Activated CD8-positive, alpha-beta T cell treated with anti-CD3 and anti-CD28 coated beads for 36 hours (primary cell): Measurements from ENCODE around the gene KRTAP5-11. TPM values are rescaled to one million over a fixed set of nuclear protein-coding genes. Genes with fewer than 3 reads are reported as not detected.
"Not testable (repeated sequence)": the region's sequence is repeated elsewhere in the genome, so short reads cannot be mapped to it uniquely, and the experiment has no call there.

ENCODE experiments used
- ATAC-seq: fragments of 200-7000 bp; cut with Tn5 transposase; one replicate; pipeline ENCODE4 v1.10.0; 2021; ENCODE audit warnings: mild to moderate bottlenecking, moderate library complexity
- CTCF ChIA-PET: fragments of 350-600 bp; sonication (Branson Sonifier 250); formaldehyde crosslinking; loops from one replicate; lab custom pipeline; 2021; ENCODE audit warnings: antibody characterized with exemption; lab: Charles Lee
- POLR2A ChIA-PET: fragments of 350-600 bp; sonication (Branson Sonifier 250); formaldehyde crosslinking; loops from one replicate; lab custom pipeline; 2021; ENCODE audit warnings: antibody characterized with exemption; lab: Charles Lee
- DNase-seq: peaks from one replicate; pipeline ENCODE4 v3.0.0-alpha.2; 2020
- H3K27ac Mint-ChIP-seq: one replicate; pipeline ENCODE4 v1.8.0; 2021; ENCODE audit warnings: mild to moderate bottlenecking, mixed read lengths
- H3K27me3 Mint-ChIP-seq: one replicate; pipeline ENCODE4 v1.8.0; 2021; ENCODE audit warnings: mixed read lengths
- H3K36me3 Mint-ChIP-seq: one replicate; pipeline ENCODE4 v1.8.0; 2021; ENCODE audit warnings: low read depth, mixed read lengths
- H3K4me1 Mint-ChIP-seq: one replicate; pipeline ENCODE4 v1.8.0; 2021; ENCODE audit warnings: low read depth, mixed read lengths
- H3K4me3 Mint-ChIP-seq: one replicate; pipeline ENCODE4 v1.8.0; 2021; ENCODE audit warnings: mild to moderate bottlenecking, moderate library complexity, mixed read lengths
- H3K9me3 Mint-ChIP-seq: one replicate; pipeline ENCODE4 v1.8.0; 2021; ENCODE audit warnings: mixed read lengths
- CTCF ChIP-seq: fragments of 200-600 bp; IDR thresholded peaks from one replicate; pipeline ENCODE4 v1.8.0; 2022; ENCODE audit warnings: antibody characterized with exemption, mild to moderate bottlenecking
- intact Hi-C: fragments of 100-400 bp; cut with micrococcal nuclease; formaldehyde crosslinking; loops from one replicate; pipeline ENCODE4 v1.10.0; 2022
- total RNA-seq, 2 experiments: library from RNA; stranded (reverse); gene quantifications; one replicate each; pipeline ENCODE4 v1.2.3, GENCODE V29; 2021

Gene KRTAP5-11
- not detected for total RNA-seq

GRCh38 chr11:71582309-71582895, at the start of gene KRTAP5-11:
Gene KRTAP5-11, minus strand, starts transcription at chr11:71582875. Its CDS starts 38 bp downstream, at chr11:71582837.
- H3K27ac Mint-ChIP-seq, result no peak within 1 kb of the TSS
- no peak for TF ChIP-seq CTCF
- H3K9me3 Mint-ChIP-seq, result no peaks in the 10 kb centered on the region
- ATAC-seq (no peak), DNase-seq (no peak)
- H3K27me3 Mint-ChIP-seq, result peaks cover 15% of the 10 kb centered on the region
- no peak within 1 kb of the TSS for H3K4me3 Mint-ChIP-seq
- no peaks in the 10 kb centered on the region for H3K36me3 Mint-ChIP-seq
- ChIA-PET CTCF (no interaction called here), POLR2A (no interaction called here)
- intact Hi-C loops, result no loop called here
- peaks cover 4% of the 10 kb centered on the region for H3K4me1 Mint-ChIP-seq

GRCh38 chr11:71631551-71631950, 48.9 kb upstream of the KRTAP5-11 start:
- H3K27ac Mint-ChIP-seq, POLR2A ChIA-PET, DNase-seq, intact Hi-C loops, H3K9me3 Mint-ChIP-seq, ATAC-seq, CTCF ChIA-PET, H3K4me3 Mint-ChIP-seq, H3K4me1 Mint-ChIP-seq, H3K27me3 Mint-ChIP-seq, H3K36me3 Mint-ChIP-seq: not testable (repeated sequence)

- H3K27ac Mint-ChIP-seq, POLR2A ChIA-PET, intact Hi-C loops, ATAC-seq, H3K4me1 Mint-ChIP-seq, DNase-seq, H3K4me3 Mint-ChIP-seq, H3K36me3 Mint-ChIP-seq, CTCF ChIA-PET, H3K9me3 Mint-ChIP-seq, H3K27me3 Mint-ChIP-seq: not testable (repeated sequence)
Observed at GRCh38 chr11:71630071-71630470, 47.4 kb upstream of the KRTAP5-11 start.

GRCh38 chr11:71628943-71629342, 46.3 kb upstream of the KRTAP5-11 start:
- H3K9me3 Mint-ChIP-seq, intact Hi-C loops, H3K4me1 Mint-ChIP-seq, DNase-seq, H3K4me3 Mint-ChIP-seq, H3K36me3 Mint-ChIP-seq, ATAC-seq, H3K27ac Mint-ChIP-seq, H3K27me3 Mint-ChIP-seq, POLR2A ChIA-PET: not testable (repeated sequence)
- CTCF ChIA-PET, result interaction anchor here (0.6 kb wide), 1 partner anchor 134 kb away, joined by 3 read pairs; no protein-coding TSS in a partner anchor

GRCh38 chr11:71623226-71623625, 40.6 kb upstream of the KRTAP5-11 start:
- POLR2A ChIA-PET, H3K4me3 Mint-ChIP-seq, H3K9me3 Mint-ChIP-seq, CTCF ChIA-PET, ATAC-seq, H3K4me1 Mint-ChIP-seq, H3K36me3 Mint-ChIP-seq, DNase-seq, intact Hi-C loops, H3K27ac Mint-ChIP-seq: not testable (repeated sequence)
- H3K27me3 Mint-ChIP-seq, result peaks cover 11% of the 10 kb centered on the region

- ATAC-seq, H3K36me3 Mint-ChIP-seq, H3K9me3 Mint-ChIP-seq, intact Hi-C loops, H3K4me3 Mint-ChIP-seq, H3K4me1 Mint-ChIP-seq, DNase-seq, CTCF ChIA-PET, H3K27ac Mint-ChIP-seq, POLR2A ChIA-PET: not testable (repeated sequence)
- peaks cover 11% of the 10 kb centered on the region for H3K27me3 Mint-ChIP-seq
Observed at GRCh38 chr11:71622561-71622960, 39.9 kb upstream of the KRTAP5-11 start.

- H3K36me3 Mint-ChIP-seq, H3K4me3 Mint-ChIP-seq, H3K27me3 Mint-ChIP-seq, DNase-seq, CTCF ChIA-PET, intact Hi-C loops, H3K9me3 Mint-ChIP-seq, H3K4me1 Mint-ChIP-seq, H3K27ac Mint-ChIP-seq, ATAC-seq, POLR2A ChIA-PET: not testable (repeated sequence)
Observed at GRCh38 chr11:71615003-71615402, 32.3 kb upstream of the KRTAP5-11 start.

- H3K4me3 Mint-ChIP-seq, H3K27ac Mint-ChIP-seq, intact Hi-C loops, H3K27me3 Mint-ChIP-seq, DNase-seq, CTCF ChIA-PET, ATAC-seq, H3K36me3 Mint-ChIP-seq, POLR2A ChIA-PET, H3K4me1 Mint-ChIP-seq, H3K9me3 Mint-ChIP-seq: not testable (repeated sequence)
Observed at GRCh38 chr11:71614366-71614917, 31.8 kb upstream of the KRTAP5-11 start.

- CTCF ChIA-PET, POLR2A ChIA-PET: not testable (repeated sequence)
Observed at GRCh38 chr11:71613931-71614330, 31.3 kb upstream of the KRTAP5-11 start.

GRCh38 chr11:71611218-71611910, 28.7 kb upstream of the KRTAP5-11 start:
- H3K9me3 Mint-ChIP-seq, H3K4me3 Mint-ChIP-seq, H3K4me1 Mint-ChIP-seq, H3K36me3 Mint-ChIP-seq, CTCF ChIA-PET, H3K27ac Mint-ChIP-seq, DNase-seq, POLR2A ChIA-PET, ATAC-seq, intact Hi-C loops: not testable (repeated sequence)
- peaks cover 13% of the 10 kb centered on the region for H3K27me3 Mint-ChIP-seq

More at GRCh38 chr11:71613931-71614330, 31.3 kb upstream of the KRTAP5-11 start:
- H3K4me3 Mint-ChIP-seq, H3K27me3 Mint-ChIP-seq, H3K27ac Mint-ChIP-seq, H3K4me1 Mint-ChIP-seq, intact Hi-C loops, ATAC-seq, H3K36me3 Mint-ChIP-seq, DNase-seq, H3K9me3 Mint-ChIP-seq: not testable (repeated sequence)

GRCh38 chr11:71608272-71608671, 25.6 kb upstream of the KRTAP5-11 start:
- peaks cover 20% of the 10 kb centered on the region for H3K27me3 Mint-ChIP-seq
- H3K36me3 Mint-ChIP-seq, POLR2A ChIA-PET, H3K4me3 Mint-ChIP-seq, H3K9me3 Mint-ChIP-seq, CTCF ChIA-PET, intact Hi-C loops, ATAC-seq, H3K27ac Mint-ChIP-seq, DNase-seq, H3K4me1 Mint-ChIP-seq: not testable (repeated sequence)
